Measurements from ENCODE around the gene PHLPP1. TPM values are rescaled to one million over a fixed set of nuclear protein-coding genes. Genes with fewer than 3 reads are reported as not detected.

Gene PHLPP1
- total RNA-seq, 1 donor from 2014 or later, result 13.3 TPM

DNA sequence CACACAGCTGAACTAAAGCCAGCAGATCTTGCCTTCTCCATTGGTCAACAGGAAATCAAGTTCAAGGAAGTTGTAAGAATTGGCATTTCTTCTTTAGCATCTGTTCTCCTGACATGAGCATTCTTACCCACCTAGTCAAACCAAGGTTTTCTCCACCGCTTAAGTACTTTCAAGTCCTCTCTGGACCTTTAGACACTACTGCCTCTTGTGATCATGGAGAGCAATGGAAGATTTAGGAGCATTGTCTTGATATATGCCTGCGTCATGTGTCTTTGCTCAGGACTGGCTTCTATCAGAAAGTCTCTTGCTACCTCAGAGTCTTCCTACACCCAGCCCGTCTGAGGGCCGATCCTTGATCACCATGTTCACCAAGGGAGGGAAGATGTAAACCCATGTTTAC lies 262.2 kb downstream of the PHLPP1 start:
- Histone ChIP-seq H2AFZ (ENCODE audit: low read depth, low read length) (no peak overlapping the region), H3K27me3 (ENCODE audit: insufficient read depth, low read length) (no peaks in the 10 kb centered on the region), H4K20me1 (ENCODE audit: insufficient read depth, low read length) (peaks cover 7% of the 10 kb centered on the region), H3K36me3 (ENCODE audit: insufficient read depth, low read length) (peaks cover 3% of the 10 kb centered on the region), H3K79me2 (ENCODE audit: insufficient read depth, low read length) (no peaks in the 10 kb centered on the region), H3K27ac (ENCODE audit: low read depth, low read length) (no peak overlapping the region), H3K9me3 (ENCODE audit: insufficient read depth, low read depth, low read length) (no peaks in the 10 kb centered on the region), H3K9ac (ENCODE audit: low read length) (no peak overlapping the region), H3K4me3 (ENCODE audit: insufficient read depth, low read depth, low read length) (no peak overlapping the region), H3K4me2 (ENCODE audit: low read length) (no peak overlapping the region), H3K4me1 (ENCODE audit: insufficient read depth, low read length) (peaks cover 8% of the 10 kb centered on the region)
- Mint-ChIP-seq H3K4me1 (ENCODE audit: low read depth, unreplicated experiment) (no peaks in the 10 kb centered on the region), H3K9me3 (ENCODE audit: unreplicated experiment) (no peaks in the 10 kb centered on the region), H3K27me3 (ENCODE audit: low read depth, unreplicated experiment) (no peaks in the 10 kb centered on the region), H3K36me3 (ENCODE audit: low read depth, unreplicated experiment) (peaks cover 15% of the 10 kb centered on the region), H3K4me3 (ENCODE audit: unreplicated experiment) (no peak overlapping the region), H3K27ac (ENCODE audit: unreplicated experiment) (no peak overlapping the region)
- DNase-seq (ENCODE audit: low read depth) (no peak), FAIRE-seq (no peak)
- TF ChIP-seq EZH2 (IDR thresholded peaks at IDR 0.05; ENCODE audit: insufficient read depth, low read length), result no peak
- TF ChIP-seq, protein P1, sequence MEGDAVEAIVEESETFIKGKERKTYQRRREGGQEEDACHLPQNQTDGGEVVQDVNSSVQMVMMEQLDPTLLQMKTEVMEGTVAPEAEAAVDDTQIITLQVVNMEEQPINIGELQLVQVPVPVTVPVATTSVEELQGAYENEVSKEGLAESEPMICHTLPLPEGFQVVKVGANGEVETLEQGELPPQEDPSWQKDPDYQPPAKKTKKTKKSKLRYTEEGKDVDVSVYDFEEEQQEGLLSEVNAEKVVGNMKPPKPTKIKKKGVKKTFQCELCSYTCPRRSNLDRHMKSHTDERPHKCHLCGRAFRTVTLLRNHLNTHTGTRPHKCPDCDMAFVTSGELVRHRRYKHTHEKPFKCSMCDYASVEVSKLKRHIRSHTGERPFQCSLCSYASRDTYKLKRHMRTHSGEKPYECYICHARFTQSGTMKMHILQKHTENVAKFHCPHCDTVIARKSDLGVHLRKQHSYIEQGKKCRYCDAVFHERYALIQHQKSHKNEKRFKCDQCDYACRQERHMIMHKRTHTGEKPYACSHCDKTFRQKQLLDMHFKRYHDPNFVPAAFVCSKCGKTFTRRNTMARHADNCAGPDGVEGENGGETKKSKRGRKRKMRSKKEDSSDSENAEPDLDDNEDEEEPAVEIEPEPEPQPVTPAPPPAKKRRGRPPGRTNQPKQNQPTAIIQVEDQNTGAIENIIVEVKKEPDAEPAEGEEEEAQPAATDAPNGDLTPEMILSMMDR (IDR thresholded peaks at IDR 0.05; ENCODE audit: insufficient read depth, low read depth, low read length), result no peak

DNA sequence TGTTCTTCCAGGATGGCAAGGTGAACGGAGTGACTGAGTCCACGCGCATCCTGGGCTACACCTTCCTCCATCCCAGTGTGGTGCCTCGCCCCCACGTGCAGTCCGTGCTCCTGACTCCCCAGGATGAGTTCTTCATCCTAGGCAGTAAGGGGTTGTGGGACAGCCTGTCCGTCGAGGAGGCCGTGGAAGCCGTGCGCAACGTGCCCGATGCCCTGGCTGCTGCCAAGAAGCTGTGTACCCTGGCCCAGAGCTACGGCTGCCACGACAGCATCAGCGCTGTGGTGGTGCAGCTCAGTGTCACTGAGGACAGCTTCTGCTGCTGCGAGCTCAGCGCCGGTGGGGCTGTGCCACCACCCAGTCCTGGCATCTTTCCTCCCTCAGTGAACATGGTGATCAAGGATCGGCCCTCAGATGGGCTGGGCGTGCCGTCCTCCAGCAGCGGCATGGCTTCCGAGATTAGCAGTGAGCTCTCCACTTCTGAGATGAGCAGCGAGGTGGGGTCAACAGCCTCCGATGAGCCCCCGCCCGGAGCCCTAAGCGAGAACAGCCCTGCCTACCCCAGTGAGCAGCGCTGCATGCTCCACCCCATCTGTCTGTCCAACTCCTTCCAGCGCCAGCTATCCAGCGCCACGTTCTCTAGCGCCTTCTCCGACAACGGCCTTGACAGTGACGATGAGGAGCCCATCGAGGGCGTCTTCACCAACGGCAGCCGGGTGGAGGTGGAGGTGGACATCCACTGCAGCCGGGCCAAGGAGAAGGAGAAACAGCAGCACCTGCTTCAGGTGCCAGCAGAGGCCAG lies 263.1 kb downstream of the PHLPP1 start:
- Mint-ChIP-seq H3K9me3 (ENCODE audit: unreplicated experiment) (no peaks in the 10 kb centered on the region), H3K36me3 (ENCODE audit: low read depth, unreplicated experiment) (peaks cover 13% of the 10 kb centered on the region), H3K27me3 (ENCODE audit: low read depth, unreplicated experiment) (no peaks in the 10 kb centered on the region), H3K4me1 (ENCODE audit: low read depth, unreplicated experiment) (no peaks in the 10 kb centered on the region), H3K27ac (ENCODE audit: unreplicated experiment) (no peak overlapping the region), H3K4me3 (ENCODE audit: unreplicated experiment) (no peak overlapping the region)
- no peaks in the 10 kb centered on the region for H3K27me3 ChIP-seq (ENCODE audit: insufficient read depth, low read length)
- no peak overlapping the region for H3K9ac ChIP-seq (ENCODE audit: low read length)
- H4K20me1 ChIP-seq (ENCODE audit: insufficient read depth, low read length), result peaks cover 7% of the 10 kb centered on the region
- DNase-seq (ENCODE audit: low read depth) (no peak), FAIRE-seq (no peak)
- peaks cover 3% of the 10 kb centered on the region for H3K36me3 ChIP-seq (ENCODE audit: insufficient read depth, low read length)
- no peak overlapping the region for H3K4me3 ChIP-seq (ENCODE audit: insufficient read depth, low read depth, low read length)
- H3K4me2 ChIP-seq (ENCODE audit: low read length), result no peak overlapping the region
- H3K27ac ChIP-seq (ENCODE audit: low read depth, low read length), result no peak overlapping the region
- peaks cover 8% of the 10 kb centered on the region for H3K4me1 ChIP-seq (ENCODE audit: insufficient read depth, low read length)
- H3K79me2 ChIP-seq (ENCODE audit: insufficient read depth, low read length), result no peaks in the 10 kb centered on the region
- TF ChIP-seq EZH2 (IDR thresholded peaks at IDR 0.05; ENCODE audit: insufficient read depth, low read length), result no peak
- TF ChIP-seq, protein P1 (IDR thresholded peaks at IDR 0.05; ENCODE audit: insufficient read depth, low read depth, low read length), result no peak
- H3K9me3 ChIP-seq (ENCODE audit: insufficient read depth, low read depth, low read length), result no peaks in the 10 kb centered on the region
- H2AFZ ChIP-seq (ENCODE audit: low read depth, low read length), result no peak overlapping the region

DNA sequence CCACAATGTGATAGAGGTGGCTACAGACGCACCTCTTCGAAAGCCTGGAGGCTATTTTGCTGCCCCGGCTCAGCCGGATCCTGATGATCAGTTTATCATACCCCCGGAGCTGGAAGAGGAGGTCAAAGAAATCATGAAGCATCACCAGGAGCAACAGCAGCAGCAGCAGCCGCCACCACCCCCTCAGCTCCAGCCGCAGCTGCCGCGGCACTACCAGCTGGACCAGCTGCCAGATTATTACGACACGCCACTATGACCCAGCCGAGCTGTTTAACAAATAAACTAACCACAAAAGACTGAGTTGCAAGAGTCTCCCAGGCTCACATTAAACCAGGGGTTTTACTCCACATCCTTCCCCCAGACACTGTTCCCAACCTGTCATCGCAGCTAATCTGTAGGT lies 263.8 kb downstream of the PHLPP1 start:
- H3K9ac ChIP-seq (ENCODE audit: low read length), result no peak overlapping the region
- H3K4me1 ChIP-seq (ENCODE audit: insufficient read depth, low read length), result peaks cover 8% of the 10 kb centered on the region
- no peak overlapping the region for H3K27ac Mint-ChIP-seq (ENCODE audit: unreplicated experiment)
- FAIRE-seq (no peak), DNase-seq (ENCODE audit: low read depth) (peak; percentile 84)
- H3K27ac ChIP-seq (ENCODE audit: low read depth, low read length), result no peak overlapping the region
- H3K79me2 ChIP-seq (ENCODE audit: insufficient read depth, low read length), result no peaks in the 10 kb centered on the region
- H4K20me1 ChIP-seq (ENCODE audit: insufficient read depth, low read length), result peaks cover 7% of the 10 kb centered on the region
- TF ChIP-seq, protein P1 (IDR thresholded peaks at IDR 0.05; ENCODE audit: insufficient read depth, low read depth, low read length), result no peak
- TF ChIP-seq EZH2 (IDR thresholded peaks at IDR 0.05; ENCODE audit: insufficient read depth, low read length), result no peak
- H3K4me1 Mint-ChIP-seq (ENCODE audit: low read depth, unreplicated experiment), result no peaks in the 10 kb centered on the region
- peaks cover 13% of the 10 kb centered on the region for H3K36me3 Mint-ChIP-seq (ENCODE audit: low read depth, unreplicated experiment)
- no peak overlapping the region for H2AFZ ChIP-seq (ENCODE audit: low read depth, low read length)
- no peak overlapping the region for H3K4me3 ChIP-seq (ENCODE audit: insufficient read depth, low read depth, low read length)
- H3K36me3 ChIP-seq (ENCODE audit: insufficient read depth, low read length), result peaks cover 3% of the 10 kb centered on the region
- H3K9me3 Mint-ChIP-seq (ENCODE audit: unreplicated experiment), result no peaks in the 10 kb centered on the region
- H3K27me3 Mint-ChIP-seq (ENCODE audit: low read depth, unreplicated experiment), result no peaks in the 10 kb centered on the region
- H3K4me3 Mint-ChIP-seq (ENCODE audit: unreplicated experiment), result no peak overlapping the region
- H3K9me3 ChIP-seq (ENCODE audit: insufficient read depth, low read depth, low read length), result no peaks in the 10 kb centered on the region
- no peaks in the 10 kb centered on the region for H3K27me3 ChIP-seq (ENCODE audit: insufficient read depth, low read length)
- no peak overlapping the region for H3K4me2 ChIP-seq (ENCODE audit: low read length)

Measured in astrocyte (in vitro differentiated cells and primary cell).